GM18511 (cell line): Measurements from ENCODE around the gene PPP1R27.
"Not testable (repeated sequence)": the region's sequence is repeated elsewhere in the genome, so short reads cannot be mapped to it uniquely, and the experiment has no call there.

ENCODE experiments used
- ATAC-seq: cut with Tn5 transposase; IDR thresholded peaks from one replicate; pipeline ENCODE4 v1.9.1; 2021; ENCODE audit warnings: mild to moderate bottlenecking, moderate library complexity; ENCODE audit not compliant: unreplicated experiment

PPP1R27 gene

DNA sequence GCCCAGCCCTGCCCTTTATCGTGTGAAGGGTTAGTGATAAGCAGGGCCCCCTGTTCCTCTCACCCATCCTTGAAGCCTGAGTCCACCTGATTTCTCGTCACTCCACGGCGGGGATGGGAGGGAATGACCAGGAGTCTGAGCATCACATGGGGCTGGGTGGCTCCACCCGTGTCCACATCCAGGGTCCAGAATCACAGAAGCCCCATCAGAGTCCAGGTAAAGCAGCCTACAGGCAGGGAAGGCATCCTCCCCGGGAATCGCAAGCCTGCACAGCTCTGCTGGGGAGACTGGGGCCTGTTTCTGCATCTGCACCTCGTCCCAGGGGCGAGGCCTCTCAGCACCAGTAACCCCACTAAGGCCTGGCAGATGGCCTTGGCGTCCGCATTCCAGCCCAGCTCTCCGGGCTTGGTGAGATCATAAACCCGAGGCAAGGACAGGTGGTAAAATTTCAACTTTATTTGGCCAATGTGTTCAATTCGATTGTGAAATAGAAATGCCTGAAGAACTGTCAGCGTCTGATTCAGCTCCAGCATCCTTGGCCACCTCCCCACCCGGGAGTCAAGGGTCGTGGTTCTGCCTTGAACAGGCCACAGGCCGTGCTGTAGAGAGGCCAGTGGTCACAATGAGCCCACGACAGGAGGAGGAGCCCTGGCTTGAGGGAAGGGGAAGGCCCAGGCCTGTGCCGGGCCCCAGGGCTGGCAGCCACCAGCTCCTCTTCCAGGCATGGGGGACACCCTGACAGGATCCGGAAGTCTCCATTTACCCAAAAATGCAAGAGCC, 8.1 kb upstream of the PPP1R27 start:
- ATAC-seq: no peak

DNA sequence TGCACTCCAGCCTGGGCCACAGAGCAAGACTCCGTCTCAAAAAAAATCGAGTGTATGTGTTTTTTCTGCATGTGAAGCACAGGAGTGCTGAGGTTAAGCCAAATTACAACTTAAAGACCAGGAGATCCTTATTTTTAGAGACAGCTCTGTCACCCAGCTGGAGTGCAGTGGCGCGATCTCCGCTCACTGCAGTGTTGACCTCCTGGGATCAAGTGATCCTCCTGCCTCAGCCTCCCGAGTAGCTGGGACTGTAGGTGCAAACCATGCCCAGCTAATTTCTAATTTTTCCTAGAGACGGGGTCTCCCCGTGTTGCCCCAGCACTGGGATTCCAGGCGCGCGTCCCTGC, 7.5 kb upstream of the PPP1R27 start:
- no peak for ATAC-seq

- no peak for ATAC-seq
Observed at GRCh38 chr17:81841866-81842265, 7.0 kb upstream of the PPP1R27 start.

GRCh38 chr17:81840826-81841778, 6.3 kb upstream of the PPP1R27 start:
- ATAC-seq: no peak

GRCh38 chr17:81840059-81840458, 5.2 kb upstream of the PPP1R27 start:
- not testable (repeated sequence) for ATAC-seq

DNA sequence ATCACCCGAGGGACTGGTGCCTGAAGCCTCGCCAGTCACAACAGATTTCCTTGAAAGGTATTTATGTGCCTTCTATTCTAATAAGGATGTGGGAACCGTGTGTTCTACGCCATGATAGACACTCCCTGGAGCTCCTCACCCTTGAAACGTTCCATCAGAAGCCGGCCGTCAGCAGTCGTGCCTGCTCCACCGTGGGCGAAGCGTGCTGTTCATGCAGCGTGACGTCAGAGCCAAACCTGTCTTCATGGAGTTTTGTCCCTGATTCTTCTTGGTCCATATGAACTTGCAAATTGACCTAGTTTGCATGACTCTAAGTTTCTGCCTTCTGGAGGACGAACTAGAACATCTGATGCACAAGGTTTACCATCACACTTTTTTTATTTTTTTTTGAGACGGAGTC, 4.5 kb upstream of the PPP1R27 start:
- no peak for ATAC-seq

DNA sequence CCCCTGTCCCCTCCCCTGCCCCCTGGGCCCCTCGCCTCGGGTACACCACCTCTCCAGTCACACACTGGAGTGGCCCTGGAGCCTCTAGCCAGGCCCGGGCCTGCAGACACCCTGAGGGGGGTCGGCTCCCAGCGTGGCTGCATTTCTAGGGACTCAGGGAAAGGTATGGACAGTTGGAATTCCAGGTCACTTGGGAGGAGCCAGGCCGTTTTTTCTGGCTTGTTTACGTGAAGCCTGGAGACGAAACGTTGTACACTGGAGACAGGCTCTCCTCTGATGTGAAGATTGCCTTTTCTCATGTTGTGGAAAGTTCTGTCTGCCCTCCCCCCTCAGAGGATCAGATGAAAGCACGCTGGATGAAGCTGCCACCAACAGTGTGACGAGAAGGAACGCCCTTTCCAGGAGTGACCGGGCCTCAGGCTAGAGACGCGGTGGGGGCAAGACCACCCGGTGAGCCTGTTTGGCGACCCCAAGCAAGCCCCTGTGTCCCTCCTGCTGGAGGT, 4.0 kb upstream of the PPP1R27 start:
- ATAC-seq: no peak

DNA sequence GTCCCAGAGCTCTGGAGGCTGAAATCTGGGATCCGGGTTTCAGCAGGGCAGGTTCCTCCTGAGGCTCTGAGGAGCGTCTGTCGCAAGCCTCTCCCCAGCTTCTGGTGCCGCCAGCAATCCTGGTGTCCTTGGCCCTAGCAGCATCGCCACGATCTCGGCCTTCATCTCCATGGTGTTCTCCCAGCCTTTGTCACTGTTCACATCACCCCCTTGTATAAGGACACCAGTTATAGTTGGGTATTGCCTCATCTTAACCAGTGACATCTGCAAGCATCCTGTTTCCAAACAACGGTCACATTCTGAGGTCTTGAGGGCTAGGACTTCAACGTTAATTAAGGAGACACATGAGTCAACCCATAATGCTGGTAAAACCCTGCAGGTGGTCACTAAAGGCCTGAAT, 2.8 kb upstream of the PPP1R27 start:
- ATAC-seq: no peak

- no peak for ATAC-seq
Observed at GRCh38 chr17:81833921-81834830, 674 bp downstream of the PPP1R27 start.

DNA sequence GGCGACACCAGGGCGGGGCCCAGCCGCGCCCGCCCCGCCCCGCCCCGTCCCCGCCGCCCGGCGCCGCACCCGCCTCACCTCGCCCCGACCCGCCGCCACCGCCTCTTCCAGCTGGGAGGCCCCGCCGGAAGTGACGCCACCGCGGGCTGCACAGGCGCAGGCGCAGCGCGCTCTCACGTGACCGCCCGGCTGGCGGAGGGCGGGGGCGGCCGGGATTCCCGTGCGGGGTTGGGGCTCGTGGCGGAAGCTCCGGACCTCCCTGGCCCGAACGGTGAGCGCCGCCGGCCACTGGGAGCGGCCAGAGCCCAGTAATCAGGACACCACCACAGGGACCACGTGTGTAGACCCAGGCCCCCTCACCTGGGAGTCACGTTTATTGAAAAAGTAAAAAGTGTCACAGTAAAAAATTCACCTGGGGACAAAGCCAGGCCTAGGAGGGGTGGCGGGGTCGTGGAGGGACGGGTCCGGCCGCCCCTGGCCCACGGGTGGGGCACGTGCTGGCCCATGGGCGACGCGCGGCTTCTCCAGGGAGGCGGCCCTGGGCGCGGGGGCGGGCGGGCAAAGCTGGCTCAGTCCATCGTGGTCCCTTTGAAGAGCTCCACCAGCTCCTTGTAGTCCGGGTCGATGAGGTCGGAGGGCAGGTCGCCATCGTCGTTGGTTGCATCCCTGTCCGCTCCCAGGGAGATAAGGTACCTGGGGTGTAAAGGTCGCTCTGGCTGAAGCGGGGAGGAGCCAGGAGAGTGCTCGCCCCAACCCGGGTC, 1.5 kb downstream of the PPP1R27 start, which contains the start of gene MCRIP1:
Gene MCRIP1, minus strand, starts transcription at position 132 of the 761 bp plus-strand sequence. CDS start 8,785 bp downstream, outside the sequence.
- peak; percentile 78 for ATAC-seq

DNA sequence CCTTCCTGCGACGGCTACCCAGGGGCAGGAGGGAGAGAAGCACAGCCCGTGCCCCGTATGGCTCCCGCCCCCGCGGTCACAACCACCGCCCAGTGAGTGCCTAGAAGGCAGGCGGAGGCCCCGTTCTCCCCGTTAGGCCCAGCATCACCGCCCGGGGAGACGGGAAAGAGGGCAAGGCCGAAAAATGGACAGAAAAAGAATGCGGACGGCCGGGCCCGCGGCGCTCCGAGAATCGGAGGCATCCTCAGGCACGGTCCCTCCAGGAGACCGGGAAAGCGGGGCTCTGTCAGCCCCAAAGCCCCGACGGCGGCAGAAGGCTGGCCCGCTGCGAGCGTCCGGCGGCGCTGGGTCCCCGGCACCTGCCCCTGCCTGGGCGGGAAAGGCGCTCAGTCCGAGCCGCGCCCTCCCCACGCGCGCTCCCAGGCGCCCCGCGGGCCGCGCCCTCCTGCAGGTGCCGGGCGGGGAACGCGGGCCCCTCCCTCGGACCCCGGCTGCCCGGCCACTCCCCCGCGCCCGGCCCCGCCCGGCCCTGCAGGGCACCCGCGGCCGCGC, 2.2 kb downstream of the PPP1R27 start:
- ATAC-seq: peak; percentile 73

DNA sequence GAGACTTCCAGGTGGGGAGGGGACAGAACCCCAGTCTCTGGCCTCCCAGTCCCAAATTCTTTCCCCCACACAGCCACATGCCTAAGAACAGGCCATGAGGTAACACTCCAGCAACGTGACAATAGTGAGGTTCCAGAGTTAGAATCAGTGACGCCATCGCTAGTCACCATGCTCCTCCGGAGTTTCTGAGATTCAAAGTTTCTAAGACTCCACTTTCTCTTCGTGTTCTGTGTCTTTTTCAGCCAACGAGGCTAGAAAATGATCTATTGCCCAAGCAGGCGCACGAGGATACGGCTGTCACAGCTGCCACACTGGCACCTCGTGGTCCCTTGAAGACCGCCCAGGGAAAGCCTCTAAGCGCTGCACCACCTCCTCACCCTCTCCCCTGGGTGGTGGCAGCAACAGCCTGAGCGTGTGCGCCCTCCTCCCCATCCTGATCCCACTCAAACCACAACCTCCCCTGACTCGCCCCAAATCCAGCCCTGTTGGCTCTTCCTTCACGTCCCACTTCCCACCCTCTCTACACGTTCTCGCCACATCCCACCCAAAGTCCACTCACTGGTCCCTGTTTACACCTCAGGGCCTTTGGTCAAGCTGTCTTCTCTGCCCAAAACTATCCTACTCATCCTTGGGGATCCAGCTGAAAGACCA, 2.8 kb downstream of the PPP1R27 start:
- no peak for ATAC-seq

- no peak for ATAC-seq
Observed at GRCh38 chr17:81831563-81831956, 3.3 kb downstream of the PPP1R27 start.

GRCh38 chr17:81829858-81830257, 5.0 kb downstream of the PPP1R27 start:
- ATAC-seq: no peak

DNA sequence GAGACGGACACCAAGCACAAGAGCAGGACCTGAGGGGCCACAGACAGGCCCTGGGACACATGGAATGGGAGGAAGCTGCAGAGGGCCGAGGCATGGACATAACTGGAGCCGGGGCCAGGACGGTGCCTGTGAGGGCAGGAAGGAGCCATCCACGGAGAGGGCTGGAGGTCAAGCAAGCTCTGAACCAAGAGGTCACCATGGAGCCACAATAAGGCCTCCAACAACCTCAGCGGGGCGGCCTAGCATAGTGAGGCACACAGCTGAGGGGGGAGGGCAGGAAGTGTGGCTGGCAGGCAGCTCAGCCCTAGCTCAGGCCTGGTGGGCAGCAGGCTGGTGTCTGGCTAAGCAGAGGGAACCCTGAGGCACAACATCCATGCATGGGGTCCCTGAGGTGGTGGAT, 6.2 kb downstream of the PPP1R27 start:
- no peak for ATAC-seq

GRCh38 chr17:81825841-81826466, 8.9 kb downstream of the PPP1R27 start:
- ATAC-seq: no peak

DNA sequence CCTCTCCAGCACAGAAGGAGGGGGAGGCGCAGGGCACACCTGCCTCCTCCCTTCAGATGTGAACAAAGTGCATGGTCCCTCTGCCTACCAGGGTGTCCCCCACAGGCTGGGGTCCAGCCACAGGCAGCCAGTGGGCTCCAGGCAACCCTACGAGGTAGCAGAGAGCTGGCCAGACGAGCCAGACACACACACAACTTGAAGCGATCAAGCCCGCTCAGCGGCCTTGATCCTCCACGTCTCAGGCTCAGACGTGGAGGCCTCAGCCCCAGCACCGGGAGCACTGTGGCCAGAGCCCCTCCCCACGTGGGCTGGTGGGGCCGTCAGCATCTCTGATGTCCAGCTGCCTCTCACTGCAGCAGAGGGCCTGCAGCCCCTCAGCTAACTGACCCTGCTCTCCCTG, 10.3 kb downstream of the PPP1R27 start:
- ATAC-seq: no peak

DNA sequence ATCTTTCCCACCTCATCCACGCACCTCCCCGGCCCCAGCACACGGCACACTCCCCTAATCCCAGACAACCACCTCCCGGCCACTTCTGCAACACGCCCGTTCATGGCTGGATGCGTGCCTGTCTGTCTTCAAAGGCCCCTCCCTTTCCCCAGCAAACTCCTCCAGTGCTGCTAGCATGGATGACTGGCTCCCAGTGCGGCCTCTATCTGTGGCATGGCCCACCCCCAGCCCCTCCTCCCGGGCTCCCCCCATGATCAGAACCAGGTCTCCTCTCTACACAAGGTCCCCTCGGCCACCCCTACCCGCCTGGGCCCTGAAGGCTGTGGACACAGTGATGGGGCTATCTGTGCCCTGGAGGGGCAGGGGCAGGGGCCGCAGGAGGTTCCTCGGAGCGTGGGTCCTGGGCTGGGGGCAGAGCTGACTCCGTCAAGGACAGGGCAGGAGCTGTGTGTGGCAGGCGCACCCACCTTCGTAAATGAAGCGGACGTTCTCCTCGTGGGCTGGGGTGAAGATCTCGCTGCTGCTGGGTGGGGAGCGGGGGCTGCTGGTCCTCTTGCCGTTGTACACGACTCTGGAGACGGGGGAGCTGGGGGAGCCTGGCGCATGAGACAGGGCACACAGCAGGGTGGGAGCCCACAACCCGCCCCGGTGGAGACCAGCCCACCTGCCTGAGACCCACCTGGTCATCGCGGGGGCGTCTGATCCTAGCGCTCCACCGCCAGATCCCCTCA, 10.9 kb downstream of the PPP1R27 start:
- ATAC-seq: no peak
